ENCODE measurements around the gene EPHB3. TPM values are rescaled to one million over a fixed set of nuclear protein-coding genes. Genes with fewer than 3 reads are reported as not detected.

The EPHB3 gene
- total and polyA plus RNA-seq, 8 donors = 8.1 to 32.9 (median 26.8) TPM

- intact Hi-C loops (cut with DNase I) = no loop called here
- Histone ChIP-seq H3K4me1 (peaks cover 14 to 36% of the 10 kb centered on the region in 2 donors), H3K9me3 (no peaks in the 10 kb centered on the region), H3K4me3 (no peak overlapping the region), H3K27me3 (peaks cover 0 to 46% of the 10 kb centered on the region in 2 donors), H3K27ac (no peak overlapping the region), H3K36me3 (no peaks in the 10 kb centered on the region)
- ATAC-seq (no peak), DNase-seq (peak in 1 of 4 donors; percentile 28)
- TF ChIP-seq CTCF (IDR thresholded peaks at IDR 0.05) = no peak
These were observed 1.1 kb upstream of the EPHB3 start for GRCh38 chr3:184560531-184560930.

- no peaks in the 10 kb centered on the region for H3K9me3 ChIP-seq
These were observed 610 bp downstream of the EPHB3 start for GRCh38 chr3:184561913-184562877.

GRCh38 chr3:184562878-184563560 lies 1.4 kb downstream of the EPHB3 start:
- TF ChIP-seq CTCF (IDR thresholded peaks at IDR 0.05) = no peak
- H3K27ac ChIP-seq = peak overlapping the region; percentile 37 to 70

More at GRCh38 chr3:184561913-184562877, 610 bp downstream of the EPHB3 start:
- TF ChIP-seq CTCF (IDR thresholded peaks at IDR 0.05) = no peak
- intact Hi-C loops (cut with DNase I) = no loop called here
- Histone ChIP-seq H3K4me3 (peak overlapping the region; percentile 57 to 59), H3K36me3 (no peaks in the 10 kb centered on the region), H3K4me1 (peaks cover 26 to 50% of the 10 kb centered on the region in 2 donors), H3K27ac (peak overlapping the region; percentile 37 to 70), H3K27me3 (peaks cover 0 to 46% of the 10 kb centered on the region in 2 donors)
- ATAC-seq (peak; percentile 1), DNase-seq (peak in 1 of 4 donors; percentile 87)

DNA sequence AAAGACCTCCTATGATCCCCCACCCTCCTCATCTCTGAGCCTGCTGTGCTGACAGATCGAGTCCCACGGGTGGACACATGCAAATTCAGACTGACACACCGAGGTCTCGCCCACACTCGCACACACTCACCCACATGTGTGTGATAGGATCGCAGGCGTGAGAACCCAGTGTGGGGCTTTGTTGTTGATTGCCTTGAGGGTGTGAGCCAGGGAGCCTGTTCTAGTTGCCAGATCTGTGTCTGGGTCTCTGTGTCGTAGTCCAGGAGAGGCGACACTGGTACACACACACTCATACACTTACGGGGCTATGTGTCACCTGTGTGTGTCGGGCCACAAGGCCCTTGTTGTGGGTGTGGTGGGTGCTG lies 2.0 kb downstream of the EPHB3 start:
- intact Hi-C loops (cut with DNase I) = no loop called here
- DNase-seq (peak in 1 of 4 donors; percentile 69), ATAC-seq (no peak)
- Histone ChIP-seq H3K36me3 (no peaks in the 10 kb centered on the region), H3K4me3 (peak overlapping the region; percentile 57 to 59), H3K4me1 (peaks cover 33 to 62% of the 10 kb centered on the region in 2 donors), H3K27me3 (peaks cover 0 to 56% of the 10 kb centered on the region in 2 donors), H3K9me3 (no peaks in the 10 kb centered on the region), H3K27ac (peak overlapping the region in 1 of 2 donors; percentile 48)
- TF ChIP-seq CTCF (IDR thresholded peaks at IDR 0.05) = no peak

More at GRCh38 chr3:184562878-184563560, 1.4 kb downstream of the EPHB3 start:
- DNase-seq (peak in 3 of 4 donors; percentile 54 to 79 (median 57)), ATAC-seq (no peak)
- peaks cover 0 to 51% of the 10 kb centered on the region in 2 donors for H3K27me3 ChIP-seq
- H3K36me3 ChIP-seq = no peaks in the 10 kb centered on the region
- intact Hi-C loops (cut with DNase I) = no loop called here
- H3K4me3 ChIP-seq = peak overlapping the region; percentile 57 to 59
- H3K9me3 ChIP-seq = no peaks in the 10 kb centered on the region
- H3K4me1 ChIP-seq = peaks cover 28 to 57% of the 10 kb centered on the region in 2 donors
